ENCODE results near the gene SLC30A3.

SLC30A3 gene

GRCh38 chr2:27223416-27223815 lies 39.4 kb downstream of the SLC30A3 start:
- DNase-seq: no peak

- no peak for DNase-seq
Observed at GRCh38 chr2:27222407-27222806, 40.4 kb downstream of the SLC30A3 start.

GRCh38 chr2:27221166-27221565 lies 41.7 kb downstream of the SLC30A3 start:
- no peak for DNase-seq

DNA sequence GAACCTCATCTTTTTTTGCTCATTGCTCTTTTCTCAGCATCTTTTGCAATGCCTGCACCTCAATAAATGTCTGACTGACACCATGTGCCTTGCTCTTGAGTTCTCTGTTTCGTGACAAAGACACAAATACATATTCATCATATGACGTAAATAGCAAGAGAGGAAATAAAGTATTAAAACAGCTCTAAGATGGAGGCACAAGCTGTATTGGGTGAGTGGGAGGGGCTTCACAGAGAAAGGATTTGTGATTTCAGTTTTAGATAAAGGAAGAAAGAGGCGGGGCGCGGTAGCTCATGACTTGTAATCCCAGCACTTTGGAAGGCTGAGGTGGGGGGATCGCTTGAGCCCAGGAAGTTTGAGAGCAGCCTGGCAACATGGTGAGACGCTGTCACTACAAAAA lies 42.8 kb downstream of the SLC30A3 start:
- DNase-seq: no peak

GRCh38 chr2:27219091-27219490 lies 43.8 kb downstream of the SLC30A3 start:
- DNase-seq: no peak

DNA sequence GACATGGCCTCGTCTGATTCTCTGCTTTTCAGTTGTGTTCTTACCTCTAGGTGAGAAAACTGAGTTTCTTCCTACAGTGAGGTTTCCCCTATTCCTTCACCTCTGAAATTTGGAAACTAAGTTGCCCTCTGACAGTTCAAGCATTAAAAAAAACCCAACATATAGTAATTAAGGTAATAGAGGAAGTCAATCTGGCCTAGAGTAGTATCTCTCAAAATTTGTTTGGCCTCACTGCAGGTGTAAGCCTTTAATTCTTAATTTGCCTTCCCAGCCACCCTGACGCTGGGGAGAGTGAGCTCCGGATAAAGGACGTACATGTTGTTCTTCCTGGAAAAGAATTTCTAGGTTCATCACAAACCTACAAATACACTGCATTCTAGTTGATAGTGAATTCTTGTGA lies 44.2 kb downstream of the SLC30A3 start:
- no peak for DNase-seq

GRCh38 chr2:27217173-27218121 lies 45.4 kb downstream of the SLC30A3 start, which contains the start of gene CAD:
TSS of gene CAD (plus strand) at chr2:27217369. CDS start at chr2:27217552, 183 bp downstream.
- DNase-seq: peak; percentile 83

GRCh38 chr2:27216416-27217137 lies 46.3 kb downstream of the SLC30A3 start:
- DNase-seq: no peak

GRCh38 chr2:27214941-27215340 lies 47.9 kb downstream of the SLC30A3 start:
- DNase-seq: no peak

GRCh38 chr2:27212626-27213471 lies 50.0 kb downstream of the SLC30A3 start:
- no peak for DNase-seq

GRCh38 chr2:27211943-27212625 lies 50.8 kb downstream of the SLC30A3 start, which contains the start of the genes ATRAID and SLC5A6:
TSS of gene ATRAID (plus strand) at chr2:27212041. CDS start at chr2:27212369, 328 bp downstream.
TSS of gene SLC5A6 (minus strand) at chr2:27212268. CDS start at chr2:27207650, 4,618 bp downstream.
- DNase-seq: peak; percentile 71

- DNase-seq: no peak
Observed at GRCh38 chr2:27211241-27211942, 51.5 kb downstream of the SLC30A3 start.

GRCh38 chr2:27209621-27210401 lies 53.0 kb downstream of the SLC30A3 start:
- DNase-seq: no peak

DNA sequence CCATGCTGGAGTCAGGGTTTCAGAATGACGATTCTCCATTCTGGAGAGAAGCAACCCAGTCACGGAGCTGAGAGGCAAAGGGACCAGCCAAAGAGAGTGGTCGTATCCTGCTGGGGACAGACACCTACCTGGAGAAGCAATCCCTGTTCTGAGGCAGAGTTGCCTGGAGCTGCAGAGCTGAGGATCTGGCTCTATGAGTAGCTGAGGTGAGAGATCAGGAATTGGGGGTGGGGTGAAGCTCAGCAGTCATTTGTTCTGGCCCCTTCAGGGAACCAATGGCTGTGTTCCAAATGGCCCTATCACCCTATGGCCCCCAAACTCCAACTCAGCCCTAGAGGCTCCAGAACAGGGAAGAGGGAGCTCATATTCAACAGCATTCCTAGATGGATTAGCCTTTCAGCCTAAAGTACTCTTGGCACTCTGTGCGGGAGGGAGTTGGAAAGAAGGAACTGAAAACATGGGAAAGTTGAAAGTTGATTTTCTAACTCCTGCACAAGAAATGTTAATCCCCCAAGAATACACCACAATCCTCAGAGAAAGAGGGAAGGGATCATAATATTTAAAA lies 54.3 kb downstream of the SLC30A3 start:
- no peak for DNase-seq

DNA sequence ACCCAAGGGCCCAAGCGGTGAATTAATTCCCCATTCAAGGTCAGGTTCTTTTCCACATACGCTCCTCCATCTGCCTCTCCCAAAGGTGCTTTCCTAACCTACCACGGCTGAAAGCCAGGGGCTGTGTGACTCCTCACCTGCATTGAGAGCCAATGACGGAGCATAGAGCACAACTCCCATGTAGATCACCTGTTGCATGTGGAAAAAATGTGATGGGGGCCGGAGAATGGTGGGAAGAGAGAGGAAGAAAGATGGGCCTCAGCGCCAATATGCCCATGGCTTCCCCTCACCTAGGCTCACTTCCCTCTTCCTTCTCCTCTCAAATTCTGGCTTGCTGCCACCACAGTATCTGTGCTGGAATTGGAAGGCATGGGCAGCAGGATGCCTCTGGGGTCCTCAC lies 56.5 kb downstream of the SLC30A3 start:
- DNase-seq: no peak

- DNase-seq: no peak
Observed at GRCh38 chr2:27205206-27205605, 57.6 kb downstream of the SLC30A3 start.

DNA sequence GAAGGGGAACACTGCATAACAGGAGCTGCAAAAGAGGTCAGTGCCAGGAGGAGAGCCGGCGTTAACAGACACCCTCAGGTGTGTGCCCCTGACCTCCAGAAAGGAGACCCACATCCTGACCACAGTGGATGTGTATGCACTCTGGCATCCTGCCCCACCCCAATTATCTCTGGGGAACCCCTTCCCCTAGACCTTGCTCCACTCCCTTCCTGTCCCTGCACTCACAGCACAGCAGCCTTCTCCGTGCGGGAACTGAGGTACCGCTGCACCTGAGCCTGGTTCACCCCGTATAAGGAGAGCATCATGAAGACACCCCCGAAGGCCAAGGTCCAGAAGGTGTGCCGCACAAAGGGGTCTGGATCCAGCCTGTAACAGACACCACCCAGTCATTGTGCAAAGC lies 58.3 kb downstream of the SLC30A3 start:
- DNase-seq: no peak

GRCh38 chr2:27203741-27204140 lies 59.1 kb downstream of the SLC30A3 start:
- no peak for DNase-seq
